Thyroid gland (tissue), 4 donors: ENCODE data around the gene RPS6KA5.
"Not testable (repeated sequence)": the region's sequence is repeated elsewhere in the genome, so short reads cannot be mapped to it uniquely, and the experiment has no call there.

Experiments used
- POLR2A ChIP-seq, 2 donors: fragments of 450-650 bp; IDR thresholded peaks; one replicate each; pipeline ENCODE4 v1.6.1; 2017; ENCODE audit warnings: antibody characterized with exemption in 2 of 2, mild to moderate bottlenecking in 2 of 2, moderate library complexity in 1 of 2
- TF ChIP-seq, protein P1 (sequence below), 6 experiments: fragments of 200-600 bp in 3 of 6; fragments of 450-650 bp in 3 of 6; sonication (generic) in 3 of 6; IDR thresholded peaks; one replicate each; pipeline ENCODE4 v1.5.1; 2016 to 2019; ENCODE audit warnings: antibody characterized with exemption in 6 of 6, mild to moderate bottlenecking in 2 of 6, inconsistent platforms in 1 of 6, moderate library complexity in 1 of 6

DNA sequence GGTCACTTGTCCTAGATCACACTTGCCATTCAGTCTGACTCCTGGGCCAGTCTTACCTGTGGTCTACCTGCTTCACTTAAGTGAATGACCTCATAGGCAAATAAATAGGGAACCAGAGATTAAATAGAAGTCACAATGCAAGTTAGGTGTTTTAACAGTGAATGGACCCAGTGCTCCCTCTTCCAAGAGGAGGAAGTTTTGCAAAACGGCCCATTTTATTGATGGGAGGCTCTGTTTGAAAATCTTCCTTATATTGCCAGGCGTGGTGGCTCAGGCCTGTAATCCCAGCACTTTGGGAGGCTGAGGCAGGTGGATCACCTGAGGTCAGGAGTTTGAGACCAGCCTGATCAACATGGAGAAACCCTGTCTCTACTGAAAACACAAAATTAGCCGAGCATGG is 79.8 kb downstream of the RPS6KA5 start:
- not testable (repeated sequence) for TF ChIP-seq POLR2A (IDR thresholded peaks at IDR 0.05)
- TF ChIP-seq, protein P1, sequence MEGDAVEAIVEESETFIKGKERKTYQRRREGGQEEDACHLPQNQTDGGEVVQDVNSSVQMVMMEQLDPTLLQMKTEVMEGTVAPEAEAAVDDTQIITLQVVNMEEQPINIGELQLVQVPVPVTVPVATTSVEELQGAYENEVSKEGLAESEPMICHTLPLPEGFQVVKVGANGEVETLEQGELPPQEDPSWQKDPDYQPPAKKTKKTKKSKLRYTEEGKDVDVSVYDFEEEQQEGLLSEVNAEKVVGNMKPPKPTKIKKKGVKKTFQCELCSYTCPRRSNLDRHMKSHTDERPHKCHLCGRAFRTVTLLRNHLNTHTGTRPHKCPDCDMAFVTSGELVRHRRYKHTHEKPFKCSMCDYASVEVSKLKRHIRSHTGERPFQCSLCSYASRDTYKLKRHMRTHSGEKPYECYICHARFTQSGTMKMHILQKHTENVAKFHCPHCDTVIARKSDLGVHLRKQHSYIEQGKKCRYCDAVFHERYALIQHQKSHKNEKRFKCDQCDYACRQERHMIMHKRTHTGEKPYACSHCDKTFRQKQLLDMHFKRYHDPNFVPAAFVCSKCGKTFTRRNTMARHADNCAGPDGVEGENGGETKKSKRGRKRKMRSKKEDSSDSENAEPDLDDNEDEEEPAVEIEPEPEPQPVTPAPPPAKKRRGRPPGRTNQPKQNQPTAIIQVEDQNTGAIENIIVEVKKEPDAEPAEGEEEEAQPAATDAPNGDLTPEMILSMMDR (IDR thresholded peaks at IDR 0.05): not testable (repeated sequence)
